ENCODE measurements around the gene LRRC19. TPM values are rescaled to one million over a fixed set of nuclear protein-coding genes. Genes with fewer than 3 reads are reported as not detected.

Gene LRRC19
- total and polyA plus RNA-seq, 7 donors, result 0.01 TPM; not detected in 6

GRCh38 chr9:26974927-26975326 lies 30.5 kb downstream of the LRRC19 start:
- WGBS, 3 donors, result 74 to 86% (median 78%) methylated on average over 4 of the region's 4 CpGs

DNA sequence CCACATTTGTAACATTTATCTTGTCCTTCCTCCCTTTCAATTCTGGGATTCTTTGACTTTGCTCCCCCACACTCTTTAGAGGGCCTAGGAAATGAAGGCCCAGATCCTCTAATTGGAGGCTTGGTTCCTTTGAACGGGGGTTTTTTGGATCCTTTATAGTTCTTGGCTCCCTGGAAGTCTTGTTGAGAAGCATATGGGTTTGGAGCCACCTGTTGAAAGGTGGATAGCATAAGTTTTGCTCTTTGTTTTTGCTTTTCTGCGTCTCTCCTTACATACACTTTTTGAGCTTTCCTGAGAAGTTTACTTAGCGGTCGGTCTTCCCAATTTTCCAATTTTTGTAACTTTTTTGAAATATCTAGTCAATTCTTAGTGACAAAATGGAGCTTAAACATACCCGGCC lies 31.5 kb downstream of the LRRC19 start:
- no peak overlapping the region for H3K4me3 ChIP-seq
- H3K9me3 ChIP-seq, result no peaks in the 10 kb centered on the region
- TF ChIP-seq CTCF (IDR thresholded peaks at IDR 0.05), result no peak
- H3K36me3 ChIP-seq (ENCODE audit: insufficient read depth in 1 of 2, low read depth in 1 of 2), result peaks cover 0 to 10% of the 10 kb centered on the region in 2 donors
- WGBS, 3 donors, result 85 to 94% (median 91%) methylated on average over 5 of the region's 5 CpGs
- H3K27ac ChIP-seq, result no peak overlapping the region
- H3K27me3 ChIP-seq (ENCODE audit: insufficient read depth in 3 of 3, low read length in 2 of 3), result no peaks in the 10 kb centered on the region
- intact Hi-C loops (cut with DNase I), result loop anchor here in 1 of 2 donors (2.0 kb wide), 1 partner anchor 229 kb away; no protein-coding TSS in a partner anchor
- no peaks in the 10 kb centered on the region for H3K4me1 ChIP-seq
- DNase-seq, result no peak
- no peak for ATAC-seq

More at GRCh38 chr9:26974927-26975326, 30.5 kb downstream of the LRRC19 start:
- H3K27me3 ChIP-seq (ENCODE audit: insufficient read depth in 3 of 3, low read length in 2 of 3), result no peaks in the 10 kb centered on the region
- H3K4me3 ChIP-seq, result no peak overlapping the region
- no peak overlapping the region for H3K27ac ChIP-seq
- intact Hi-C loops (cut with DNase I), result loop anchor here (1.0 to 2.0 kb wide), 2 partner anchors 230 to 231 kb away; no protein-coding TSS in a partner anchor
- H3K36me3 ChIP-seq (ENCODE audit: insufficient read depth in 1 of 2, low read depth in 1 of 2), result peaks cover 0 to 20% of the 10 kb centered on the region in 2 donors
- ATAC-seq (no peak), DNase-seq (no peak)
- no peak for TF ChIP-seq CTCF (IDR thresholded peaks at IDR 0.05)
- H3K9me3 ChIP-seq, result no peaks in the 10 kb centered on the region
- no peaks in the 10 kb centered on the region for H3K4me1 ChIP-seq

DNA sequence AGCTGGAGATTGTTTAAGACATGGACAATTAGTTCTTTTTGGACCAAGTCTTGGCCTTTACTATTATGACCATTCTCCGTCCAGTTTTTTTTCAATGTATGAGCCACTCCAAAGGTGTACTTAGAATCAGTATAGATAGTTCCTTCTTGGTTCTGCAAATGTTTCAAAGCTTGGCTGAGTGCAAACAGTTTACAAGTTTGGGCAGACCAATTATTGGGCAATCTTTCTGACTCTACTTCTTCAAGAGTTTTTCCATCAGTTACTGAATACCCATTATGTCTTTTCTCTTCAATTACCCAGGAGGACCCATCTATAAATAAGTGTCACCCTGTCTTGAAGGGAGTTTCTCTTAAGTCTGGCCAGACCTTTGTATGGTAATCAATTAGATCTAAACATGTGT lies 33.8 kb downstream of the LRRC19 start:
- Histone ChIP-seq H3K9me3 (peaks cover 3% of the 10 kb centered on the region), H3K27me3 (ENCODE audit: insufficient read depth in 3 of 3, low read length in 2 of 3) (no peaks in the 10 kb centered on the region), H3K36me3 (ENCODE audit: insufficient read depth in 1 of 2, low read depth in 1 of 2) (no peaks in the 10 kb centered on the region), H3K27ac (no peak overlapping the region), H3K4me3 (no peak overlapping the region), H3K4me1 (no peaks in the 10 kb centered on the region)
- intact Hi-C loops (cut with DNase I), result no loop called here
- no peak for ATAC-seq
- 94 to 97% (median 94%) methylated on average over 1 of the region's 1 CpG for WGBS, 3 donors
- DNase-seq, result no peak
- TF ChIP-seq CTCF (IDR thresholded peaks at IDR 0.05), result no peak

GRCh38 chr9:26956860-26957233 lies 48.6 kb downstream of the LRRC19 start:
- Histone ChIP-seq H3K27me3 (ENCODE audit: insufficient read depth in 3 of 3, low read length in 2 of 3) (no peaks in the 10 kb centered on the region), H3K27ac (peak overlapping the region; percentile 80), H3K4me3 (peak overlapping the region; percentile 66), H3K9me3 (no peaks in the 10 kb centered on the region), H3K4me1 (peaks cover 9% of the 10 kb centered on the region), H3K36me3 (ENCODE audit: insufficient read depth in 1 of 2, low read depth in 1 of 2) (peaks cover 0 to 2% of the 10 kb centered on the region in 2 donors)
- DNase-seq (no peak), ATAC-seq (no peak)
- no peak for TF ChIP-seq CTCF (IDR thresholded peaks at IDR 0.05)
- intact Hi-C loops (cut with DNase I), result loop anchor here in 1 of 2 donors (2.0 kb wide), 1 partner anchor 64 kb away; the partner anchor contains the start of gene CAAP1
- 22 to 26% (median 25%) methylated on average over 6 of the region's 6 CpGs for WGBS, 3 donors

Data from psoas muscle (tissue), 8 donors.